Parathyroid adenoma (tissue), 2 donors: ENCODE measurements around the gene HHIPL1.

Source experiments
- H2AFZ ChIP-seq: fragments of 300-600 bp; sonication (generic); one replicate; pipeline ENCODE4 v1.7.0; 2017; ENCODE audit warnings: antibody characterized with exemption, mild to moderate bottlenecking
- H3K27ac ChIP-seq: fragments of 300-600 bp; sonication (generic); one replicate; pipeline ENCODE4 v1.7.0; 2017
- H3K27me3 ChIP-seq: fragments of 300-600 bp; sonication (generic); one replicate; pipeline ENCODE4 v1.7.0; 2017; ENCODE audit warnings: low read length; ENCODE audit not compliant: control insufficient read depth, insufficient read depth
- H3K36me3 ChIP-seq: fragments of 300-600 bp; sonication (generic); one replicate; pipeline ENCODE4 v1.7.0; 2017; ENCODE audit warnings: low read length; ENCODE audit not compliant: control insufficient read depth, insufficient read depth
- H3K4me1 ChIP-seq: fragments of 300-600 bp; sonication (generic); one replicate; pipeline ENCODE4 v1.7.0; 2017; ENCODE audit warnings: control low read depth
- H3K4me2 ChIP-seq: fragments of 300-600 bp; sonication (generic); one replicate; pipeline ENCODE4 v1.7.0; 2017; ENCODE audit warnings: low read length
- H3K4me3 ChIP-seq: fragments of 300-600 bp; sonication (generic); one replicate; pipeline ENCODE4 v1.7.0; 2017; ENCODE audit warnings: low read depth, low read length
- H3K79me2 ChIP-seq: fragments of 300-600 bp; sonication (generic); one replicate; pipeline ENCODE4 v1.7.0; 2017; ENCODE audit warnings: control low read depth
- H3K9ac ChIP-seq: fragments of 300-600 bp; sonication (generic); one replicate; pipeline ENCODE4 v1.7.0; 2017; ENCODE audit warnings: mild to moderate bottlenecking
- H3K9me3 ChIP-seq: fragments of 300-600 bp; sonication (generic); one replicate; pipeline ENCODE4 v1.7.0; 2017; ENCODE audit warnings: low read length; ENCODE audit not compliant: control insufficient read depth
- CTCF ChIP-seq: fragments of 300-600 bp; sonication (generic); IDR thresholded peaks from one replicate; pipeline ENCODE4 v1.7.0; 2017; ENCODE audit warnings: antibody characterized with exemption, mild to moderate bottlenecking
- donor health status: primary hyperparathyroidism.

The HHIPL1 gene

GRCh38 chr14:99666533-99666932 is 21.6 kb downstream of the HHIPL1 start:
- H3K27ac ChIP-seq = no peak overlapping the region
- no peaks in the 10 kb centered on the region for H3K36me3 ChIP-seq

GRCh38 chr14:99667045-99667444 is 22.1 kb downstream of the HHIPL1 start:
- H3K27ac ChIP-seq = no peak overlapping the region
- H3K9ac ChIP-seq = no peak overlapping the region
- H3K36me3 ChIP-seq = no peaks in the 10 kb centered on the region
- H3K4me2 ChIP-seq = no peak overlapping the region
- H2AFZ ChIP-seq = no peak overlapping the region
- no peaks in the 10 kb centered on the region for H3K9me3 ChIP-seq
- no peaks in the 10 kb centered on the region for H3K4me1 ChIP-seq
- no peak overlapping the region for H3K4me3 ChIP-seq
- TF ChIP-seq CTCF = no peak
- no peaks in the 10 kb centered on the region for H3K79me2 ChIP-seq
- H3K27me3 ChIP-seq = no peaks in the 10 kb centered on the region

More at GRCh38 chr14:99666533-99666932, 21.6 kb downstream of the HHIPL1 start:
- Histone ChIP-seq H3K9ac (no peak overlapping the region), H3K79me2 (no peaks in the 10 kb centered on the region), H2AFZ (no peak overlapping the region), H3K4me3 (no peak overlapping the region), H3K4me1 (no peaks in the 10 kb centered on the region), H3K27me3 (no peaks in the 10 kb centered on the region), H3K4me2 (no peak overlapping the region), H3K9me3 (no peaks in the 10 kb centered on the region)
- TF ChIP-seq CTCF = no peak

GRCh38 chr14:99667821-99668220 is 22.9 kb downstream of the HHIPL1 start:
- Histone ChIP-seq H3K27me3 (no peaks in the 10 kb centered on the region), H3K9ac (no peak overlapping the region), H2AFZ (no peak overlapping the region), H3K9me3 (no peaks in the 10 kb centered on the region), H3K27ac (no peak overlapping the region), H3K79me2 (no peaks in the 10 kb centered on the region), H3K36me3 (no peaks in the 10 kb centered on the region), H3K4me1 (no peaks in the 10 kb centered on the region), H3K4me3 (no peak overlapping the region), H3K4me2 (no peak overlapping the region)
- TF ChIP-seq CTCF = no peak

GRCh38 chr14:99668307-99669295 is 23.7 kb downstream of the HHIPL1 start:
- Histone ChIP-seq H3K9ac (no peak overlapping the region), H3K79me2 (no peaks in the 10 kb centered on the region)
- no peak for TF ChIP-seq CTCF

More at GRCh38 chr14:99668307-99669295, 23.7 kb downstream of the HHIPL1 start:
- no peaks in the 10 kb centered on the region for H3K36me3 ChIP-seq
- H2AFZ ChIP-seq = no peak overlapping the region
- no peak overlapping the region for H3K4me2 ChIP-seq
- no peak overlapping the region for H3K4me3 ChIP-seq
- H3K4me1 ChIP-seq = no peaks in the 10 kb centered on the region
- H3K27me3 ChIP-seq = no peaks in the 10 kb centered on the region
- H3K9me3 ChIP-seq = no peaks in the 10 kb centered on the region
- no peak overlapping the region for H3K27ac ChIP-seq
